GM23338 (cell line): ENCODE measurements around the gene CNST. TPM values are rescaled to one million over a fixed set of nuclear protein-coding genes. Genes with fewer than 3 reads are reported as not detected.

Experiments
- ATAC-seq: fragments of 200-7000 bp; cut with Tn5 transposase; 3 replicates; pipeline ENCODE4 v1.9.1; 2020
- DNase-seq: peaks from one replicate; pipeline ENCODE4 v3.0.0-alpha.2; 2015; ENCODE audit warnings: low spot score
- H2AFZ ChIP-seq: fragments of 200-600 bp; sonication (generic); 2 replicates; pipeline ENCODE4 v1.8.0; 2016; ENCODE audit warnings: antibody characterized with exemption, mild to moderate bottlenecking, moderate library complexity
- H3F3A ChIP-seq: fragments of 200-600 bp; sonication (generic); replicated peaks from 2 replicates; pipeline ENCODE4 v1.8.0; 2017; ENCODE audit warnings: antibody characterized with exemption, mixed run types, low read depth
- H3K27ac ChIP-seq: fragments of 200-600 bp; sonication (generic); 2 replicates; pipeline ENCODE4 v1.6.1; 2016; ENCODE audit warnings: low read depth
- H3K27me3 ChIP-seq: fragments of 200-600 bp; sonication (generic); 2 replicates; pipeline ENCODE4 v1.8.0; 2016; ENCODE audit warnings: mild to moderate bottlenecking, mixed run types, moderate library complexity; ENCODE audit not compliant: insufficient read depth
- H3K36me3 ChIP-seq: fragments of 200-600 bp; sonication (generic); 2 replicates; pipeline ENCODE4 v1.8.0; 2016; ENCODE audit warnings: mild to moderate bottlenecking; ENCODE audit not compliant: insufficient read depth
- H3K4me1 ChIP-seq: fragments of 200-600 bp; sonication (generic); 2 replicates; pipeline ENCODE4 v1.8.0; 2016; ENCODE audit warnings: mild to moderate bottlenecking, moderate library complexity; ENCODE audit not compliant: insufficient read depth
- H3K4me2 ChIP-seq: fragments of 200-600 bp; sonication (generic); 2 replicates; pipeline ENCODE4 v1.7.1; 2017; ENCODE audit warnings: mixed run types
- H3K4me3 ChIP-seq: fragments of 200-600 bp; sonication (generic); 2 replicates; pipeline ENCODE4 v1.6.1; 2016; ENCODE audit warnings: mixed run types
- H3K79me2 ChIP-seq: fragments of 200-600 bp; sonication (generic); replicated peaks from 2 replicates; pipeline ENCODE4 v1.8.0; 2017; ENCODE audit warnings: mild to moderate bottlenecking; ENCODE audit not compliant: insufficient read depth
- H3K9me2 ChIP-seq: fragments of 200-600 bp; sonication (generic); 2 replicates; pipeline ENCODE4 v1.8.0; 2017; ENCODE audit not compliant: insufficient read depth
- H4K20me1 ChIP-seq: fragments of 200-600 bp; sonication (generic); replicated peaks from 2 replicates; pipeline ENCODE4 v1.8.0; 2017; ENCODE audit warnings: mild to moderate bottlenecking; ENCODE audit not compliant: insufficient read depth
- H3K27ac Mint-ChIP-seq: 2 replicates; pipeline ENCODE4 v1.8.0; 2020; ENCODE audit warnings: inconsistent platforms, mild to moderate bottlenecking, moderate library complexity, mixed read lengths
- H3K27me3 Mint-ChIP-seq: 3 replicates; pipeline ENCODE4 v1.8.0; 2022; ENCODE audit warnings: low read depth, mild to moderate bottlenecking, moderate library complexity, mixed read lengths, inconsistent platforms; ENCODE audit not compliant: insufficient read depth, poor library complexity
- H3K36me3 Mint-ChIP-seq: 3 replicates; pipeline ENCODE4 v1.8.0; 2021; ENCODE audit warnings: low read depth, mild to moderate bottlenecking, inconsistent platforms, moderate library complexity, mixed read lengths
- H3K4me1 Mint-ChIP-seq: 3 replicates; pipeline ENCODE4 v1.8.0; 2020; ENCODE audit warnings: mild to moderate bottlenecking, inconsistent platforms, mixed read lengths
- H3K4me3 Mint-ChIP-seq: 3 replicates; pipeline ENCODE4 v1.8.0; 2021; ENCODE audit warnings: moderate library complexity, mild to moderate bottlenecking, inconsistent platforms, mixed read lengths
- H3K9me3 Mint-ChIP-seq: 3 replicates; pipeline ENCODE4 v1.8.0; 2020; ENCODE audit warnings: moderate library complexity, mild to moderate bottlenecking, inconsistent platforms, mixed read lengths
- EZH2 ChIP-seq: fragments of 200-600 bp; sonication (generic); IDR thresholded peaks from one replicate; pipeline ENCODE4 v1.8.0; 2017; ENCODE audit warnings: antibody characterized with exemption, mild to moderate bottlenecking, low read depth; ENCODE audit not compliant: unreplicated experiment
- JUNB ChIP-seq: IDR thresholded peaks from one replicate; pipeline ENCODE4 v1.6.1; 2016; ENCODE audit warnings: antibody characterized with exemption; ENCODE audit not compliant: unreplicated experiment
- POLR2AphosphoS5 ChIP-seq: IDR thresholded peaks from 2 replicates; pipeline ENCODE4 v1.6.1; 2016; ENCODE audit warnings: antibody characterized with exemption, low read depth
- polyA plus RNA-seq: library from polyadenylated mRNA; unstranded; fragments of >200 nt; fragmentation: Nextera tagmentation; extraction: Ambion mirVana; gene quantifications from 2 replicates; pipeline ENCODE4 v1.2.1, GENCODE V29; 2016
- total RNA-seq: library from RNA; depleted of rRNA; stranded (reverse); fragments of >200 nt; shearing (Covaris generic); gene quantifications from 2 replicates; pipeline ENCODE4 v1.2.3, GENCODE V29; 2014
- TF ChIP-seq, protein P1 (sequence below), 2 experiments: fragments of 200-600 bp in 1 of 2; sonication (generic) in 1 of 2; conservative IDR thresholded peaks; 2 replicates each; pipeline versions ENCODE4 v1.5.1 to v1.6.1; 2016 to 2017; ENCODE audit warnings: antibody characterized with exemption in 2 of 2, low read depth in 2 of 2, mild to moderate bottlenecking in 2 of 2, moderate library complexity in 1 of 2
- TF ChIP-seq, protein P2 (sequence below): IDR thresholded peaks from one replicate; pipeline ENCODE4 v1.6.1; 2018; ENCODE audit warnings: antibody characterized with exemption; ENCODE audit not compliant: unreplicated experiment
- TF ChIP-seq, protein P3 (sequence below): fragments of 250-450 bp; sonication (Bioruptor Pico); IDR thresholded peaks from 2 replicates; pipeline ENCODE4 v1.5.0; 2020; ENCODE audit warnings: mild to moderate bottlenecking, moderate library complexity
- TF ChIP-seq, protein P4 (sequence below): IDR thresholded peaks from 2 replicates; pipeline ENCODE4 v1.6.1; 2016; ENCODE audit warnings: antibody characterized with exemption

CNST gene
- total and polyA plus RNA-seq, 2 experiments from 2014 or later, result 8.1 to 17.6 TPM

DNA sequence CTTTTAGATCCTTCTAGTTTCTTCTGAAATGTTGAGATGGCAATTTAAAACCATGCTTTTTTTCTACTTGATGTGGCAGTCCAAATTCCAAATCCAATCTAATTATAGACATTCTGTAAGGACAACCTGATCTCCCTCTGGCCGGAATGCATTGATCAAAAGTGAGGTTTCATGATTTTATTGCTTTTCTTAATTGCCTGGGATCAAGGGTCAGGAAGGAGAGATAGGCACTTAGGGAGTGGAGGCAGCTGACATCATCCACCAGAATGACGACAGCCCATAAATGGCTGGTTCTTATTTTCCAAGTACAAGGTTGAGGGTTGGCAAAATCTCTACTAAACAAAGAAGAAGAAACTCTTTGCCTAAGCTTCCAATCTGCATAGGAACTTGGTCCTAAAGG, 111.6 kb downstream of the CNST start (continued):
- no peak for TF ChIP-seq POLR2AphosphoS5
- TF ChIP-seq, protein P1, sequence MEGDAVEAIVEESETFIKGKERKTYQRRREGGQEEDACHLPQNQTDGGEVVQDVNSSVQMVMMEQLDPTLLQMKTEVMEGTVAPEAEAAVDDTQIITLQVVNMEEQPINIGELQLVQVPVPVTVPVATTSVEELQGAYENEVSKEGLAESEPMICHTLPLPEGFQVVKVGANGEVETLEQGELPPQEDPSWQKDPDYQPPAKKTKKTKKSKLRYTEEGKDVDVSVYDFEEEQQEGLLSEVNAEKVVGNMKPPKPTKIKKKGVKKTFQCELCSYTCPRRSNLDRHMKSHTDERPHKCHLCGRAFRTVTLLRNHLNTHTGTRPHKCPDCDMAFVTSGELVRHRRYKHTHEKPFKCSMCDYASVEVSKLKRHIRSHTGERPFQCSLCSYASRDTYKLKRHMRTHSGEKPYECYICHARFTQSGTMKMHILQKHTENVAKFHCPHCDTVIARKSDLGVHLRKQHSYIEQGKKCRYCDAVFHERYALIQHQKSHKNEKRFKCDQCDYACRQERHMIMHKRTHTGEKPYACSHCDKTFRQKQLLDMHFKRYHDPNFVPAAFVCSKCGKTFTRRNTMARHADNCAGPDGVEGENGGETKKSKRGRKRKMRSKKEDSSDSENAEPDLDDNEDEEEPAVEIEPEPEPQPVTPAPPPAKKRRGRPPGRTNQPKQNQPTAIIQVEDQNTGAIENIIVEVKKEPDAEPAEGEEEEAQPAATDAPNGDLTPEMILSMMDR (conservative IDR thresholded peaks at IDR 0.05; ENCODE audit: low read depth in 2 of 2), result no peak
- TF ChIP-seq, protein P2, sequence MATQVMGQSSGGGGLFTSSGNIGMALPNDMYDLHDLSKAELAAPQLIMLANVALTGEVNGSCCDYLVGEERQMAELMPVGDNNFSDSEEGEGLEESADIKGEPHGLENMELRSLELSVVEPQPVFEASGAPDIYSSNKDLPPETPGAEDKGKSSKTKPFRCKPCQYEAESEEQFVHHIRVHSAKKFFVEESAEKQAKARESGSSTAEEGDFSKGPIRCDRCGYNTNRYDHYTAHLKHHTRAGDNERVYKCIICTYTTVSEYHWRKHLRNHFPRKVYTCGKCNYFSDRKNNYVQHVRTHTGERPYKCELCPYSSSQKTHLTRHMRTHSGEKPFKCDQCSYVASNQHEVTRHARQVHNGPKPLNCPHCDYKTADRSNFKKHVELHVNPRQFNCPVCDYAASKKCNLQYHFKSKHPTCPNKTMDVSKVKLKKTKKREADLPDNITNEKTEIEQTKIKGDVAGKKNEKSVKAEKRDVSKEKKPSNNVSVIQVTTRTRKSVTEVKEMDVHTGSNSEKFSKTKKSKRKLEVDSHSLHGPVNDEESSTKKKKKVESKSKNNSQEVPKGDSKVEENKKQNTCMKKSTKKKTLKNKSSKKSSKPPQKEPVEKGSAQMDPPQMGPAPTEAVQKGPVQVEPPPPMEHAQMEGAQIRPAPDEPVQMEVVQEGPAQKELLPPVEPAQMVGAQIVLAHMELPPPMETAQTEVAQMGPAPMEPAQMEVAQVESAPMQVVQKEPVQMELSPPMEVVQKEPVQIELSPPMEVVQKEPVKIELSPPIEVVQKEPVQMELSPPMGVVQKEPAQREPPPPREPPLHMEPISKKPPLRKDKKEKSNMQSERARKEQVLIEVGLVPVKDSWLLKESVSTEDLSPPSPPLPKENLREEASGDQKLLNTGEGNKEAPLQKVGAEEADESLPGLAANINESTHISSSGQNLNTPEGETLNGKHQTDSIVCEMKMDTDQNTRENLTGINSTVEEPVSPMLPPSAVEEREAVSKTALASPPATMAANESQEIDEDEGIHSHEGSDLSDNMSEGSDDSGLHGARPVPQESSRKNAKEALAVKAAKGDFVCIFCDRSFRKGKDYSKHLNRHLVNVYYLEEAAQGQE, result no peak

DNA sequence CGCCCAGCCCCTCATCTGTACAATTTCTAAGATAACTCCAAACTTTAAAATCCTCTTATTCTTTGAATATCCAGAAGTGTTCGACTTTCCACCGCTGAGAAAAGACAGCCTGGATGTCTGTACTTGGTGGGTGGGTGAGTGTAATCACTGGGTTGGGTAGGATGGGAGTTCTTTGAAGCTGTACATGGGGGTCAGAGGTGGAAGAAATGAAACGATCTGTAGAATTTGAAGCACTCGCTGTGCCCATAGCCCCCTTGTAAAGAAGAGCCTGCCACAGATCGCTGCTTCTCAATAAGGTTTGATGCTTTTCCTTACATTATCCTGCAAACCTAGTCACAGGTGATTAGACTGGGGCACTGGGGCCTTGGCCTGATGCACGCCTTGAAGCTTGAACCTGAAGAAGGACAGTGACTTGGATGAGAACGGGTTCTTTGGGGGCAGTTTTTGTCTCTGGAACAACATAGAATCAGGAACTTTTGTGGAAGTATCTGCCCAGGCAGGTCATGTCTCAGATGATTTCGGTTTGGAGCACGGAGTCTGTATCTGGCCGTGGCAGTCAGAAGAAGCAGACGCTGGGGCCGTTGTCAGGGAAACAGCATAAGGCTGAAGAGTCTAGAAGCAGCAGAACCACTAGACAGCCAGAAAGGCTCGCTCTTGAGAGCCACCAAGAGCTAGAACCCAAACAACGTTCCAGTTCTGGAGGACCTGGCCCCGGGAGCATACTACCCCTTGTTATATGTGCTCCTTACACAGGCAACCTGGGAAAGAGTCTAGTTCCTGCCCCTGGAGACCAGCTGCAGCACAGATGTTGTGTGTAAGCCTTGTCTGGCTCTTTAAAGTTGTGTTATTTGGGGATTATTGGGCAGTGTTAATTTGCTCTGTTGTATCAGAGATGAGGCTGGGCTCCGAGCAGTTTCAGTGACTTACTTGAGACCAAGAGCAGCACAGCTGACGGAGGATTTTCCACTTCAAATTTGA, 112.8 kb downstream of the CNST start:
- Histone ChIP-seq H3K4me2 (no peak overlapping the region), H3K27ac (no peak overlapping the region), H2AFZ (no peak overlapping the region), H4K20me1 (no peaks in the 10 kb centered on the region), H3K9me2 (no peaks in the 10 kb centered on the region), H3K36me3 (no peaks in the 10 kb centered on the region), H3F3A (no peaks in the 10 kb centered on the region), H3K4me3 (no peak overlapping the region), H3K27me3 (no peaks in the 10 kb centered on the region), H3K4me1 (0 out of 2 replicates have a peak, but pooled peaks cover 8% of the 10 kb centered on the region), H3K79me2 (no peaks in the 10 kb centered on the region)
- no peak for DNase-seq
- no peak for ATAC-seq
- Mint-ChIP-seq H3K4me1 (peaks cover 3% of the 10 kb centered on the region; the same call in 2 of the 3 replicates), H3K4me3 (no peak overlapping the region), H3K36me3 (no peaks in the 10 kb centered on the region), H3K27me3 (no peaks in the 10 kb centered on the region), H3K27ac (no peak overlapping the region), H3K9me3 (no peaks in the 10 kb centered on the region)
- TF ChIP-seq, protein P3, sequence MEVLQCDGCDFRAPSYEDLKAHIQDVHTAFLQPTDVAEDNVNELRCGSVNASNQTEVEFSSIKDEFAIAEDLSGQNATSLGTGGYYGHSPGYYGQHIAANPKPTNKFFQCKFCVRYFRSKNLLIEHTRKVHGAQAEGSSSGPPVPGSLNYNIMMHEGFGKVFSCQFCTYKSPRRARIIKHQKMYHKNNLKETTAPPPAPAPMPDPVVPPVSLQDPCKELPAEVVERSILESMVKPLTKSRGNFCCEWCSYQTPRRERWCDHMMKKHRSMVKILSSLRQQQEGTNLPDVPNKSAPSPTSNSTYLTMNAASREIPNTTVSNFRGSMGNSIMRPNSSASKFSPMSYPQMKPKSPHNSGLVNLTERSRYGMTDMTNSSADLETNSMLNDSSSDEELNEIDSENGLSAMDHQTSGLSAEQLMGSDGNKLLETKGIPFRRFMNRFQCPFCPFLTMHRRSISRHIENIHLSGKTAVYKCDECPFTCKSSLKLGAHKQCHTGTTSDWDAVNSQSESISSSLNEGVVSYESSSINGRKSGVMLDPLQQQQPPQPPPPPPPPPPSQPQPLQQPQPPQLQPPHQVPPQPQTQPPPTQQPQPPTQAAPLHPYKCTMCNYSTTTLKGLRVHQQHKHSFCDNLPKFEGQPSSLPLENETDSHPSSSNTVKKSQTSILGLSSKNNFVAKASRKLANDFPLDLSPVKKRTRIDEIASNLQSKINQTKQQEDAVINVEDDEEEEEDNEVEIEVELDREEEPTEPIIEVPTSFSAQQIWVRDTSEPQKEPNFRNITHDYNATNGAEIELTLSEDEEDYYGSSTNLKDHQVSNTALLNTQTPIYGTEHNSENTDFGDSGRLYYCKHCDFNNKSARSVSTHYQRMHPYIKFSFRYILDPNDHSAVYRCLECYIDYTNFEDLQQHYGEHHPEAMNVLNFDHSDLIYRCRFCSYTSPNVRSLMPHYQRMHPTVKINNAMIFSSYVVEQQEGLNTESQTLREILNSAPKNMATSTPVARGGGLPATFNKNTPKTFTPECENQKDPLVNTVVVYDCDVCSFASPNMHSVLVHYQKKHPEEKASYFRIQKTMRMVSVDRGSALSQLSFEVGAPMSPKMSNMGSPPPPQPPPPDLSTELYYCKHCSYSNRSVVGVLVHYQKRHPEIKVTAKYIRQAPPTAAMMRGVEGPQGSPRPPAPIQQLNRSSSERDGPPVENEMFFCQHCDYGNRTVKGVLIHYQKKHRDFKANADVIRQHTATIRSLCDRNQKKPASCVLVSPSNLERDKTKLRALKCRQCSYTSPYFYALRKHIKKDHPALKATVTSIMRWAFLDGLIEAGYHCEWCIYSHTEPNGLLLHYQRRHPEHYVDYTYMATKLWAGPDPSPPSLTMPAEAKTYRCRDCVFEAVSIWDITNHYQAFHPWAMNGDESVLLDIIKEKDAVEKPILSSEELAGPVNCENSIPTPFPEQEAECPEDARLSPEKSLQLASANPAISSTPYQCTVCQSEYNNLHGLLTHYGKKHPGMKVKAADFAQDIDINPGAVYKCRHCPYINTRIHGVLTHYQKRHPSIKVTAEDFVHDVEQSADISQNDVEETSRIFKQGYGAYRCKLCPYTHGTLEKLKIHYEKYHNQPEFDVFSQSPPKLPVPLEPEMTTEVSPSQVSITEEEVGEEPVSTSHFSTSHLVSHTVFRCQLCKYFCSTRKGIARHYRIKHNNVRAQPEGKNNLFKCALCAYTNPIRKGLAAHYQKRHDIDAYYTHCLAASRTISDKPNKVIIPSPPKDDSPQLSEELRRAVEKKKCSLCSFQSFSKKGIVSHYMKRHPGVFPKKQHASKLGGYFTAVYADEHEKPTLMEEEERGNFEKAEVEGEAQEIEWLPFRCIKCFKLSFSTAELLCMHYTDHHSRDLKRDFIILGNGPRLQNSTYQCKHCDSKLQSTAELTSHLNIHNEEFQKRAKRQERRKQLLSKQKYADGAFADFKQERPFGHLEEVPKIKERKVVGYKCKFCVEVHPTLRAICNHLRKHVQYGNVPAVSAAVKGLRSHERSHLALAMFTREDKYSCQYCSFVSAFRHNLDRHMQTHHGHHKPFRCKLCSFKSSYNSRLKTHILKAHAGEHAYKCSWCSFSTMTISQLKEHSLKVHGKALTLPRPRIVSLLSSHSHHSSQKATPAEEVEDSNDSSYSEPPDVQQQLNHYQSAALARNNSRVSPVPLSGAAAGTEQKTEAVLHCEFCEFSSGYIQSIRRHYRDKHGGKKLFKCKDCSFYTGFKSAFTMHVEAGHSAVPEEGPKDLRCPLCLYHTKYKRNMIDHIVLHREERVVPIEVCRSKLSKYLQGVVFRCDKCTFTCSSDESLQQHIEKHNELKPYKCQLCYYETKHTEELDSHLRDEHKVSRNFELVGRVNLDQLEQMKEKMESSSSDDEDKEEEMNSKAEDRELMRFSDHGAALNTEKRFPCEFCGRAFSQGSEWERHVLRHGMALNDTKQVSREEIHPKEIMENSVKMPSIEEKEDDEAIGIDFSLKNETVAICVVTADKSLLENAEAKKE (CRISPR knock-in tag), result no peak
- TF ChIP-seq, protein P4, sequence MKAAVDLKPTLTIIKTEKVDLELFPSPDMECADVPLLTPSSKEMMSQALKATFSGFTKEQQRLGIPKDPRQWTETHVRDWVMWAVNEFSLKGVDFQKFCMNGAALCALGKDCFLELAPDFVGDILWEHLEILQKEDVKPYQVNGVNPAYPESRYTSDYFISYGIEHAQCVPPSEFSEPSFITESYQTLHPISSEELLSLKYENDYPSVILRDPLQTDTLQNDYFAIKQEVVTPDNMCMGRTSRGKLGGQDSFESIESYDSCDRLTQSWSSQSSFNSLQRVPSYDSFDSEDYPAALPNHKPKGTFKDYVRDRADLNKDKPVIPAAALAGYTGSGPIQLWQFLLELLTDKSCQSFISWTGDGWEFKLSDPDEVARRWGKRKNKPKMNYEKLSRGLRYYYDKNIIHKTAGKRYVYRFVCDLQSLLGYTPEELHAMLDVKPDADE, result no peak
- TF ChIP-seq JUNB (no peak), EZH2 (no peak)
- TF ChIP-seq, protein P1 (conservative IDR thresholded peaks at IDR 0.05; ENCODE audit: low read depth in 2 of 2), result no peak
